Mesenchymal stem cell (in vitro differentiated cells and primary cell): Measurements from ENCODE around the gene SLCO2A1.

Source experiments
- DNase-seq: peaks from one replicate; pipeline ENCODE4 v3.0.0-alpha.2; 2013
- H2AFZ ChIP-seq: one replicate; pipeline ENCODE4 v1.6.1; 2013; ENCODE audit warnings: low read depth, mild to moderate bottlenecking, control low read depth, inconsistent platforms, low read length, moderate library complexity
- H2AK5ac ChIP-seq: 2 replicates; pipeline ENCODE4 v1.6.1; 2013; ENCODE audit warnings: low read length, moderate library complexity, mild to moderate bottlenecking, inconsistent platforms; ENCODE audit not compliant: severe bottlenecking
- H2BK120ac ChIP-seq: one replicate; pipeline ENCODE4 v1.6.1; 2013; ENCODE audit warnings: low read depth, mild to moderate bottlenecking, inconsistent platforms, low read length, moderate library complexity
- H2BK12ac ChIP-seq, 2 experiments: one replicate each; pipeline ENCODE4 v1.6.1; 2013; ENCODE audit warnings: inconsistent platforms in 2 of 2, low read length in 2 of 2, mild to moderate bottlenecking in 2 of 2, moderate library complexity in 2 of 2, control low read depth in 1 of 2
- H2BK15ac ChIP-seq: one replicate; pipeline ENCODE4 v1.6.1; 2013; ENCODE audit warnings: mild to moderate bottlenecking, low read depth, inconsistent platforms; ENCODE audit not compliant: poor library complexity, severe bottlenecking
- H2BK5ac ChIP-seq: 2 replicates; pipeline ENCODE4 v1.6.1; 2013; ENCODE audit warnings: low read depth, mild to moderate bottlenecking, low read length, control low read depth, inconsistent platforms; ENCODE audit not compliant: poor library complexity, severe bottlenecking
- H3K14ac ChIP-seq, 2 experiments: one replicate each; pipeline ENCODE4 v1.6.1; 2013; ENCODE audit warnings: inconsistent platforms in 2 of 2, low read length in 2 of 2, control low read depth in 1 of 2, mild to moderate bottlenecking in 1 of 2, moderate library complexity in 1 of 2
- H3K18ac ChIP-seq, 2 experiments: one replicate each; pipeline ENCODE4 v1.6.1; 2013; ENCODE audit warnings: inconsistent platforms in 2 of 2, low read length in 2 of 2, control low read depth in 1 of 2, low read depth in 1 of 2, mild to moderate bottlenecking in 1 of 2
- H3K23ac ChIP-seq, 2 experiments: one replicate each; pipeline ENCODE4 v1.6.1; 2013; ENCODE audit warnings: inconsistent platforms in 2 of 2, low read length in 2 of 2, mild to moderate bottlenecking in 2 of 2, moderate library complexity in 2 of 2, control low read depth in 1 of 2
- H3K27ac ChIP-seq: 2 replicates; pipeline ENCODE4 v1.5.1; 2013; ENCODE audit warnings: mild to moderate bottlenecking, moderate library complexity, low read length, control low read depth, inconsistent platforms; ENCODE audit not compliant: poor library complexity, severe bottlenecking
- H3K27me3 ChIP-seq, 2 experiments: 2 replicates each; pipeline versions ENCODE4 v1.6.1 to v1.7.0; 2013; ENCODE audit warnings: low read length in 2 of 2, mild to moderate bottlenecking in 2 of 2, moderate library complexity in 2 of 2, control low read depth in 1 of 2, inconsistent platforms in 1 of 2; ENCODE audit not compliant: control insufficient read depth in 1 of 2, insufficient read depth in 1 of 2
- H3K36me3 ChIP-seq, 2 experiments: 2 replicates each; pipeline versions ENCODE4 v1.6.1 to v1.7.0; 2013; ENCODE audit warnings: low read length in 2 of 2, control low read depth in 1 of 2, inconsistent platforms in 1 of 2, low read depth in 1 of 2, mild to moderate bottlenecking in 1 of 2; ENCODE audit not compliant: insufficient read depth in 2 of 2, control insufficient read depth in 1 of 2
- H3K4ac ChIP-seq, 2 experiments: one replicate each; pipeline ENCODE4 v1.6.1; 2013; ENCODE audit warnings: inconsistent platforms in 2 of 2, low read length in 2 of 2, mild to moderate bottlenecking in 2 of 2, moderate library complexity in 2 of 2, control low read depth in 1 of 2, low read depth in 1 of 2
- H3K4me1 ChIP-seq: 2 replicates; pipeline ENCODE4 v1.6.1; 2013; ENCODE audit warnings: low read depth, low read length, control low read depth; ENCODE audit not compliant: control insufficient read depth, insufficient read depth
- H3K4me2 ChIP-seq: 2 replicates; pipeline ENCODE4 v1.6.1; 2013; ENCODE audit warnings: low read length, mild to moderate bottlenecking, inconsistent platforms; ENCODE audit not compliant: poor library complexity, severe bottlenecking
- H3K4me3 ChIP-seq, 2 experiments: 2 replicates each; pipeline versions ENCODE4 v1.5.1 to v1.7.0; 2013; ENCODE audit warnings: low read length in 2 of 2, mild to moderate bottlenecking in 2 of 2, control low read depth in 1 of 2, low read depth in 1 of 2; ENCODE audit not compliant: insufficient read depth in 1 of 2
- H3K79me1 ChIP-seq: replicated peaks from 2 replicates; pipeline ENCODE4 v1.6.1; 2013; ENCODE audit warnings: mild to moderate bottlenecking, control low read depth, low read length, inconsistent platforms; ENCODE audit not compliant: poor library complexity, severe bottlenecking
- H3K9ac ChIP-seq: 2 replicates; pipeline ENCODE4 v1.7.0; 2013; ENCODE audit warnings: mild to moderate bottlenecking, low read length, moderate library complexity
- H3K9me3 ChIP-seq: 2 replicates; pipeline ENCODE4 v1.7.0; 2013; ENCODE audit warnings: mild to moderate bottlenecking, low read length; ENCODE audit not compliant: control insufficient read depth
- H4K8ac ChIP-seq: one replicate; pipeline ENCODE4 v1.6.1; 2013; ENCODE audit warnings: inconsistent platforms, mild to moderate bottlenecking, low read length, moderate library complexity
- H4K91ac ChIP-seq: one replicate; pipeline ENCODE4 v1.6.1; 2013; ENCODE audit warnings: mild to moderate bottlenecking, low read length, inconsistent platforms
- WGBS: methylation state at CpG from one replicate; pipeline ENCODE4 v1.1.7; 2013; ENCODE audit warnings: mixed read lengths; 5-methylcytosine and 5-hydroxymethylcytosine counted together

SLCO2A1 gene

DNA sequence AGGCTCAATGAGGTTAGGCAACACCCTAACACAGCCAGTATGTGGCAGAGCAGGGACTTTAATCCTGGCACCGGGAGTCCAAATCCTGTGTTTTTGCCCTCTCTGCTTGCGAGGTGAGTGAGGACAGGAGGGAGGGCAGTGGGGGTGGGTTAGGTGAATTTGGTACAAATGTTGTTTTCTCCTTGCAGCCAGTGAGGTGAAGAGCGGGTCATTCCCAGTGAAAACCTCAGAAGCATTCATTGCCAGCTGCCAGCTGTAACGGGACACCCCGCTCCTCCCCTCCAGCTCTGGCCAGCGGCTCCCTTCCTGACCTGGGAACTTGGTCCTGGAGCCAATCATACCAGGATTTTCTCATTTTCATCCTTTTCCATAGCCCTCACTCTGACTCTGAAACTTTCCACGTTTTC lies 88.3 kb downstream of the SLCO2A1 start:
- Histone ChIP-seq H3K18ac (no peak overlapping the region), H3K27me3 (peaks cover 10 to 50% of the 10 kb centered on the region in 2 experiments), H2BK120ac (no peak overlapping the region), H3K9ac (no peak overlapping the region), H3K4me3 (no peak overlapping the region), H3K23ac (no peak overlapping the region), H2BK15ac (no peak overlapping the region), H2BK12ac (no peak overlapping the region), H4K91ac (no peak overlapping the region), H2AFZ (no peak overlapping the region), H3K27ac (no peak overlapping the region), H2BK5ac (no peak overlapping the region), H2AK5ac (no peak overlapping the region), H4K8ac (no peak overlapping the region), H3K4ac (no peak overlapping the region), H3K9me3 (peaks cover 7% of the 10 kb centered on the region), H3K4me2 (no peak overlapping the region), H3K4me1 (peaks cover 13% of the 10 kb centered on the region), H3K36me3 (no peaks in the 10 kb centered on the region), H3K79me1 (no peaks in the 10 kb centered on the region), H3K14ac (no peak overlapping the region)
- WGBS: 76% methylated on average over 7 of the region's 7 CpGs
- DNase-seq: no peak

DNA sequence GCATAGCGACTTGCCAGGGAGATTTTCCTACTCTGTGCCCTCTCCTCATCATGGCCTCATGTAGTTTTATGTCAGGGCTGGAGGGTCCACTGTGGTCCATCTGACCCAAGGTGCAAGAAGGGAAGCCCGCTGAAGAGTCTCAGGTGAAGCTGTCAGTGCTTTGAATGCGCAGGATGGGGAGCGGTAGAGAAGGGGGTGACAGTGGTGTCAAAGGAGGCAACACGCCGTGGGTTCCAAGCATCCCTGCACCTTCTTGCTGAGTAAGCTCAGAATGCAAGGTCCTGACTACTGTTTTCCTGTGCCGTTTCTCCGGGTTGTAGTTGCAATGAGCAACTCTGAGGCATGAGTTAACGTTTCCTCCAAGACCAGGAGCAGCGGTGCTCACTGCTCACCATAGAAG lies 89.2 kb downstream of the SLCO2A1 start:
- no peak overlapping the region for H3K18ac ChIP-seq
- no peaks in the 10 kb centered on the region for H3K36me3 ChIP-seq
- no peak overlapping the region for H2BK15ac ChIP-seq
- no peak overlapping the region for H3K14ac ChIP-seq
- peaks cover 7% of the 10 kb centered on the region for H3K9me3 ChIP-seq
- no peaks in the 10 kb centered on the region for H3K79me1 ChIP-seq
- H3K27me3 ChIP-seq: peaks cover 15 to 53% of the 10 kb centered on the region in 2 experiments
- H3K23ac ChIP-seq: peak overlapping the region in 1 of 2 experiments; percentile 14
- DNase-seq: no peak
- peaks cover 13% of the 10 kb centered on the region for H3K4me1 ChIP-seq
- no peak overlapping the region for H3K9ac ChIP-seq
- no peak overlapping the region for H3K4me2 ChIP-seq
- no peak overlapping the region for H2BK12ac ChIP-seq
- H2AFZ ChIP-seq: no peak overlapping the region
- H3K27ac ChIP-seq: no peak overlapping the region
- no peak overlapping the region for H4K91ac ChIP-seq
- H3K4me3 ChIP-seq: no peak overlapping the region
- no peak overlapping the region for H4K8ac ChIP-seq
- no peak overlapping the region for H2AK5ac ChIP-seq
- no peak overlapping the region for H3K4ac ChIP-seq
- H2BK5ac ChIP-seq: no peak overlapping the region
- H2BK120ac ChIP-seq: no peak overlapping the region
- 91% methylated on average over 9 of the region's 10 CpGs for WGBS

DNA sequence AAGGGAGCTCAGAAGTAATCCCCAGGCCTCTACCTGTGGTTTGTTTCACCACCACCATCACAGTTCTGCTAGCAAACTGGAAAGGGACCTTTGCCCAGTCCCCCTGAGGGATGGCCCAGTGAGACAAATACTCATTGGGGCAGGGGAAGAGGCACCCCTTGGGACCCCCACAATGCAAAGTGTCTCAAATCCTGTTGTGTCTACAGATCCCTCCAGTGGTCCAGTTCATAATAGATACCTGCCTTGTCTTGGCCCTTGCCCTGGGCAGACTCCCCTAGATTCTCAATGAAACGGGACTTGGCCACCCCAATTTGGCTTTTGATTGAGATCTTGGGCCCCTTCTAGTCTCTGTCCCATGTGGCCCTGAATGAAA lies 90.3 kb downstream of the SLCO2A1 start:
- Histone ChIP-seq H3K9me3 (peaks cover 7% of the 10 kb centered on the region), H4K91ac (no peak overlapping the region), H2AFZ (no peak overlapping the region), H3K18ac (no peak overlapping the region), H2BK120ac (no peak overlapping the region), H3K4ac (no peak overlapping the region), H2BK12ac (no peak overlapping the region), H2AK5ac (no peak overlapping the region), H2BK15ac (no peak overlapping the region), H3K14ac (no peak overlapping the region), H3K23ac (no peak overlapping the region), H3K79me1 (no peaks in the 10 kb centered on the region), H3K9ac (no peak overlapping the region), H3K36me3 (no peaks in the 10 kb centered on the region), H4K8ac (no peak overlapping the region), H3K4me1 (peaks cover 8% of the 10 kb centered on the region), H3K27ac (no peak overlapping the region), H3K27me3 (peaks cover 15 to 62% of the 10 kb centered on the region in 2 experiments), H3K4me2 (no peak overlapping the region), H3K4me3 (no peak overlapping the region), H2BK5ac (no peak overlapping the region)
- 82% methylated on average over 1 of the region's 1 CpG for WGBS
- DNase-seq: no peak

DNA sequence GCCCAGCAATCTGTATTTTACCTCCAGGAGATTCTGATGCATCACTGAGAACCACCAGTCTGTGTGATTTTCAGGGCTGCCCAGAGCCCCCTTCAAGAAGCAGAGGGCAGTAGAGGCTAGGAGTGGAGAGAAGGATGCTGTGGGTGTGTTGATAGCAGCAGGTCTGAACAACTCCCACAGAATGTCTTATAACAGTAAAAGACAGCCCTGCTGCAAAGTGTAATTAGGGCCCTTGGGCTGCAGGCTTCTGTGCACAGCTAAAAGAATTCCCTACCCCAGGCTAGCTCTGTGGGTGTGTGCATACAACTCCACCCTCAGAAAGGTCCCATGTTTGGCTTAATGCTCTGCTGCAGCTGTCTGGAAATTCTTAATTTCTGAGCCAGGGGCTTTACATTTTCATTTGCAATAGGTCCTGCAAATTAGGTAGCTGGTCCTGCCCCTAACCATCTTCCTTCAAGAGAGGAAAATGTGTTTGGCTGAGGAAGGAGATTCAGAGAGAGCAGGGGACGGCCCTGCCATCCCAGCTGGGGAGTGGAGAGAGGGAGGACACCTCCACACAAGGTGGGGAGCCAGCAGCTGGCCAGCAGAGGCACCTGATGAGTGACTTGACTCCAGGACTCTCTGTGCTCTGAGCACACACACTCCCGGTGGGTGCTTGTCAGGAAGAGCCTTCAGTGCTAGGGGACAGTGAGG lies 90.8 kb downstream of the SLCO2A1 start:
- Histone ChIP-seq H2BK5ac (no peak overlapping the region), H2AFZ (no peak overlapping the region), H3K18ac (no peak overlapping the region), H2BK15ac (no peak overlapping the region), H3K79me1 (no peaks in the 10 kb centered on the region), H3K4me3 (no peak overlapping the region), H3K9me3 (peaks cover 7% of the 10 kb centered on the region), H3K14ac (no peak overlapping the region), H4K91ac (no peak overlapping the region), H2BK120ac (no peak overlapping the region), H3K4me1 (peaks cover 7% of the 10 kb centered on the region), H3K27ac (no peak overlapping the region), H3K36me3 (no peaks in the 10 kb centered on the region), H4K8ac (no peak overlapping the region), H3K4ac (no peak overlapping the region), H3K27me3 (peaks cover 15 to 62% of the 10 kb centered on the region in 2 experiments), H3K23ac (no peak overlapping the region), H3K9ac (no peak overlapping the region), H2AK5ac (no peak overlapping the region), H3K4me2 (no peak overlapping the region), H2BK12ac (no peak overlapping the region)
- no peak for DNase-seq
- WGBS: 66% methylated on average over 2 of the region's 2 CpGs
